NCI-H2227 (cell line): Measurements from ENCODE around the gene CXCL14.
A peak's percentile ranks its signal among the peaks of the same experiment; 100 is the strongest.
"Not testable (repeated sequence)": the region's sequence is repeated elsewhere in the genome, so short reads cannot be mapped to it uniquely, and the experiment has no call there.

Experiments
- DNase-seq: peaks from one replicate; lab custom pipeline; 2025; ENCODE audit not compliant: unreplicated experiment; lab: John Stamatoyannopoulos, UW

The CXCL14 gene

GRCh38 chr5:135545099-135545498 lies 33.7 kb downstream of the CXCL14 start:
- no peak for DNase-seq

GRCh38 chr5:135543485-135544304 lies 35.1 kb downstream of the CXCL14 start:
- peak; percentile 30 for DNase-seq

GRCh38 chr5:135543001-135543484 lies 35.7 kb downstream of the CXCL14 start:
- DNase-seq = no peak

- no peak for DNase-seq
Measured at GRCh38 chr5:135541807-135542502, 36.8 kb downstream of the CXCL14 start.

GRCh38 chr5:135539430-135540005 lies 39.3 kb downstream of the CXCL14 start:
- DNase-seq = no peak

- DNase-seq = no peak
Measured at GRCh38 chr5:135538261-135538660, 40.5 kb downstream of the CXCL14 start.

- DNase-seq = no peak
Measured at GRCh38 chr5:135537745-135538144, 41.0 kb downstream of the CXCL14 start.

- DNase-seq = no peak
Measured at GRCh38 chr5:135537271-135537670, 41.5 kb downstream of the CXCL14 start.

GRCh38 chr5:135535820-135536801 lies 42.7 kb downstream of the CXCL14 start, which contains the start of gene NEUROG1:
Gene NEUROG1 (minus strand): TSS chr5:135535964. CDS start chr5:135535690, 274 bp downstream.
- DNase-seq = peak; percentile 70

- DNase-seq = no peak
Measured at GRCh38 chr5:135535420-135535819, 43.4 kb downstream of the CXCL14 start.

- DNase-seq = no peak
Measured at GRCh38 chr5:135534609-135535419, 44.0 kb downstream of the CXCL14 start.

- no peak for DNase-seq
Measured at GRCh38 chr5:135533794-135534193, 45.0 kb downstream of the CXCL14 start.

GRCh38 chr5:135533334-135533733 lies 45.5 kb downstream of the CXCL14 start:
- no peak for DNase-seq

- DNase-seq = not testable (repeated sequence)
Measured at GRCh38 chr5:135529576-135529975, 49.2 kb downstream of the CXCL14 start.

- DNase-seq = no peak
Measured at GRCh38 chr5:135526924-135527323, 51.9 kb downstream of the CXCL14 start.

GRCh38 chr5:135521964-135522363 lies 56.8 kb downstream of the CXCL14 start:
- DNase-seq = no peak
